HEK293 (cell line): ENCODE measurements around the gene ZGLP1.

Experiments
- REPIN1 ChIP-seq: fragments of 450-650 bp; formaldehyde crosslinking; IDR thresholded peaks from 2 replicates; pipeline ENCODE4 v1.5.1; 2017; ENCODE audit warnings: missing biosample characterization, missing genetic modification characterization, low read depth
- ZBTB6 ChIP-seq: fragments of 450-650 bp; formaldehyde crosslinking; IDR thresholded peaks from 2 replicates; pipeline ENCODE4 v1.5.1; 2017; ENCODE audit warnings: missing biosample characterization, missing genetic modification characterization
- ZFP3 ChIP-seq: fragments of 450-650 bp; formaldehyde crosslinking; IDR thresholded peaks from 2 replicates; pipeline ENCODE4 v1.5.1; 2016; ENCODE audit warnings: low read depth, missing biosample characterization, missing genetic modification characterization
- ZNF341 ChIP-seq: fragments of 450-650 bp; formaldehyde crosslinking; IDR thresholded peaks from 2 replicates; pipeline ENCODE4; 2016; ENCODE audit warnings: low read depth, missing biosample characterization, missing genetic modification characterization
- ZNF350 ChIP-seq: fragments of 450-650 bp; formaldehyde crosslinking; IDR thresholded peaks from 2 replicates; pipeline ENCODE4 v1.5.0; 2017; ENCODE audit warnings: missing biosample characterization, mild to moderate bottlenecking, missing genetic modification characterization
- ZNF366 ChIP-seq: fragments of 450-650 bp; formaldehyde crosslinking; conservative IDR thresholded peaks from 2 replicates; pipeline ENCODE4 v1.5.1; 2016; ENCODE audit warnings: missing biosample characterization, missing genetic modification characterization

GRCh38 chr19:10270616-10271394 lies 38.8 kb downstream of the ZGLP1 start, which contains the start of gene ICAM1:
- TF ChIP-seq ZNF341 (tag by site-specific recombination) (no peak), ZFP3 (no peak), ZBTB6 (tag by site-specific recombination) (0 out of 2 replicates have a peak, but pooled peaks have one; percentile 9), REPIN1 (tag by site-specific recombination) (no peak), ZNF366 (tag by site-specific recombination) (no peak), ZNF350 (tag by site-specific recombination) (no peak)
